ENCODE results near the gene USP17L17.
"Not testable (repeated sequence)": the region's sequence is repeated elsewhere in the genome, so short reads cannot be mapped to it uniquely, and the experiment has no call there.

USP17L17 gene

DNA sequence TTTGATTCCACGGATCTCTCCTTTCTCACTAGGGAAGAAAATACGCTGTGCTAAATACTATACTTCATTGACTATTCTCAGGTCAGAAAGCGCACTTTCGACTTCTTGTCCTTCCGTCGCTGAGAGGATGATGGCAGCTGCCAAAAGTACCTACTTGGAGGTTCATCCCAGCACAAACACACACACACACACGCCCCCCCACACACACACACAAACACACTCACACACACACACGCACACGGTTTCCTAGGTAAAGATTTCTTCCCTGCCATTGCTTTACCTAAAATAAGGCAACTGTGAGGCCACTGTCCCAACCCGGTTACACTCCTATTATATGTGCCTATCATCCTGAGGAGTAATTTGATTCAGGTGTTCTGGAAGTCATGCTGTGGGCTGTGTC, 28.0 kb downstream of the USP17L17 start:
- not testable (repeated sequence) for H3K9me3 Mint-ChIP-seq; H3K4me1 Mint-ChIP-seq; H3K27ac Mint-ChIP-seq; H3K4me3 Mint-ChIP-seq; H3K36me3 Mint-ChIP-seq (ENCODE audit: low read depth); H3K27me3 Mint-ChIP-seq (ENCODE audit: low read depth, poor library complexity)
- peak; percentile 4 for DNase-seq

Measured in nephron progenitor cell (in vitro differentiated cells).